ENCODE results near the gene TMEM250.

TMEM250 gene

DNA sequence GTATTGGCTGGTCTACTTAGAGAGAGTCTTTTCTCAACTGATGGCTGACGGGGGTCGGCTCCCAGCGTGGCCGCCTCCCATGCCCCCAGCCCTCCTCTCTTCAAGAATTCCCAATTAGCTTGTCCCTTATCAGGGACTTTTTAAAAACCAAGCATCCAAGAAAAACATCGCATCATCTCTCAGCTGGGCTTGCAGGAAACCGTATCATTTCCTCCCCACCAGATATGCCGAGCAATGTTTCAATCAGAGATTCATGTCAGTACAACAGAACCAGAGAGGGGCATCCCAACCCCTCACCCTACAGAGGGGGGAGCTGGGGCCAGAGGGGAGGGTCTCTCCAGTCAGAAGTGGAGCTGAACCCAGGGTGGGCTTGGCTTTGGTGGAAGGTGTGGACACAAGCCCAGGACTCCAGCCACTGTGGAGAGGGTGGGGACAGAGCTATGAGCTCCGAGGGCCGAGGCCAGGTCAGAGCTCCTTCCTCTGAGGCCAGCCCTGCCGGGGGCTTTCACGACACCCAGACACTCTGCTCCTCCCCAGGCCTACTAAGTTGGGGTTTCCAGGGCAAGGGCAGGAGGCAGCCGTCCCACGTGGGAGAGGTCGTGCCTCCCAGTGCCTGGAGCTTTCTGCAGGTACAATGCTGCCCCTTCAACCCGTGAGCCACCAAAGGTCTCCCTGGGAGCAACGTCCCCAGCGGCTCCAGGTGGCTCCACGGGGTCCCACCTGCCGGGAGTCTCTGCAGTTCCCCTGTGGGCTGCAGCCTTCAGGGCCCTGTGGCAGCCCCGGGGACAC is 39.0 kb upstream of the TMEM250 start:
- ChIA-PET CTCF (interaction anchor here (0.7 to 2.4 kb wide), 5 partner anchors 11 to 35 kb away, joined by 3 to 11 read pairs (median 3); no protein-coding TSS in a partner anchor), POLR2A (no interaction called here)
- TF ChIP-seq, protein P1, sequence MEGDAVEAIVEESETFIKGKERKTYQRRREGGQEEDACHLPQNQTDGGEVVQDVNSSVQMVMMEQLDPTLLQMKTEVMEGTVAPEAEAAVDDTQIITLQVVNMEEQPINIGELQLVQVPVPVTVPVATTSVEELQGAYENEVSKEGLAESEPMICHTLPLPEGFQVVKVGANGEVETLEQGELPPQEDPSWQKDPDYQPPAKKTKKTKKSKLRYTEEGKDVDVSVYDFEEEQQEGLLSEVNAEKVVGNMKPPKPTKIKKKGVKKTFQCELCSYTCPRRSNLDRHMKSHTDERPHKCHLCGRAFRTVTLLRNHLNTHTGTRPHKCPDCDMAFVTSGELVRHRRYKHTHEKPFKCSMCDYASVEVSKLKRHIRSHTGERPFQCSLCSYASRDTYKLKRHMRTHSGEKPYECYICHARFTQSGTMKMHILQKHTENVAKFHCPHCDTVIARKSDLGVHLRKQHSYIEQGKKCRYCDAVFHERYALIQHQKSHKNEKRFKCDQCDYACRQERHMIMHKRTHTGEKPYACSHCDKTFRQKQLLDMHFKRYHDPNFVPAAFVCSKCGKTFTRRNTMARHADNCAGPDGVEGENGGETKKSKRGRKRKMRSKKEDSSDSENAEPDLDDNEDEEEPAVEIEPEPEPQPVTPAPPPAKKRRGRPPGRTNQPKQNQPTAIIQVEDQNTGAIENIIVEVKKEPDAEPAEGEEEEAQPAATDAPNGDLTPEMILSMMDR (IDR thresholded peaks at IDR 0.05; ENCODE audit: insufficient read depth, low read length, missing control alignments): no peak
- H3K4me3 ChIP-seq (ENCODE audit: low read depth, low read length): no peak overlapping the region
- DNase-seq (ENCODE audit: low read depth, low spot score): no peak

DNA sequence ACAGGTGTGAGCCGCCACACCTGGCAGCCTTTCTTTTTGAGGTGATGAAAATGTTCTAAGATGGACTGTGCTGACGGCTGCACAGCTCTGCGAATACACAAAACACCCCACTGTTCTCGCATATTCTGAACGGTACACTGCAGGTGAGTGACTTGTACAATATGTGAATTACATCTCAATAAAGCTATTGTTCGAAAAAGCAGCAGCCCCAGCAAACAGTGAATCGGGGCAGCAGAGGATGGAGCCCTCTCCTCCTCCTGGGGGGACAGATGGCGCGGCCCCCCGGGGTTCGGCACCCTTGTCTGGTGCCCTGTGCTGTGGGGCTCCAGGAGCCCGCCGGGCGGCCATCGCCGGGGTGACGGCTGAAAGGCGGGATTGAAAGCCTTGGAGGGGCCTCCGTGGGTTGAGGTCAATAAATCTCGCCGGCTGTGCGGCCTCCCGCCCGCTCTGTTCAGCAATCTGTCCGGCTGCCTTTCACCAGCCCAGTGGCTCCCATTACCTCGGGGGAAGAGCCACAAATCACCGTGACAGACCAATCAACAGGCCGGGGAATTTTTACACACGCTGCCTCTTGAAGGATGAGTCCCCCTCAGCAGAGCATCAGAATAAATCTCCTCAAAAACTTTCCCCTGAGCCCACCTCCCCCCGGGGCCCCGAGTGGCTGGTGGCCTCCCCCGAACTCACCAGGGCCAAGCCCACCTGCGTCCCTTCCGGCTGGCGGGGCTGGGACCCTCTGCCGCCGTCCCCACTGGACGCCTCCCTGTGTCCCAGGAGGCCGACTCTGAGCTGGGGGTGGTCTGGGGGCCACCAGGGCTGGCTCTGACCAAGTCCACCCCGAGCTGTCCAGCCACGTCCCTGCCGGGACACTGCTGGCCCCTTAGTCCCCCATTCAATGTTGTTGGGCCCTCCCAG is 37.8 kb upstream of the TMEM250 start:
- no peak for DNase-seq (ENCODE audit: low read depth, low spot score)
- TF ChIP-seq, protein P1 (IDR thresholded peaks at IDR 0.05; ENCODE audit: insufficient read depth, low read length, missing control alignments): no peak
- no peak overlapping the region for H3K4me3 ChIP-seq (ENCODE audit: low read depth, low read length)
- CTCF ChIA-PET: interaction anchor here (0.7 to 2.4 kb wide), 4 partner anchors 14 to 127 kb away, joined by 3 to 11 read pairs (median 3); no protein-coding TSS in a partner anchor
- POLR2A ChIA-PET: no interaction called here

DNA sequence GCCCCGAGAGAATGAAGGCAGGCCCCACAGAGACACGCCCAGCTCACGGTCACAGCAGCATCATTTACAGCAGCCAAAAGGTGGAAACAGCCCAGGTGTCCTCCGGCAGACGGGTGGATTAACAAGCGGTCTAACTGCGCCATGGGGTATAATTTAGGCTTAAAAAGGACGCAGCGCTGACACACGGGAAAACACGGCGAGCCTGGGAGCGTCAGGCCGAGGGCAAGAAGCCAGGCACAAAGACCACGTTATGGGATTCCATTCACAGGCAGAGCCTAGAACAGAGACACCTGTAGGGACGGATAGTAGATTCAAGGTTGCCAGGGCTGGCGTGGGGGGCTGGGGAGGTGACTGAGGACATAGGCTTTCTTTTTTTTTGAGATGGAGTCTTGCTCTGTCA is 36.9 kb upstream of the TMEM250 start:
- TF ChIP-seq, protein P1 (IDR thresholded peaks at IDR 0.05; ENCODE audit: insufficient read depth, low read length, missing control alignments): no peak
- ChIA-PET CTCF (interaction anchor here (1.1 to 2.4 kb wide), 2 partner anchors 15 to 128 kb away, joined by 3 to 11 read pairs; no protein-coding TSS in a partner anchor), POLR2A (interaction anchor here (0.6 kb wide), 1 partner anchor 152 kb away, joined by 3 read pairs; no protein-coding TSS in a partner anchor)

DNA sequence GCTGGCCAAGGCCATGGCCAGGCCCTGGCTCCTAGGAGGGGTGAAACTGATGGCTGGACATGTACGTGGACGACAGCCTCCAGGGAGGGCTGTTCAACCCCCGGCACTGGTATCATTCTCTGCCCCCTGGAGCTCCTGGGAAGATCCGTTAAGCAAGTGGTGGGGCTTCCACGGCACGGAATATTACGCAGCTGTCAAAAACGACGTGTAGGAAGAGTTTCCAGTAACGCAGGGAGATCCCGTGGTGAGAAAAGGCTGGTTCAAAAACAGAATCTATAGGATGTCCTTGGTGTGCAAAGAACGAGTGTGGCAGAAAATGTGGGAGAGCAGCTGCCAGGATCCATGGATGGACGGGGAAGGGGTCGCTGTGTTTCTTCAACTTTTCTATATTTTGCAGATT is 36.3 kb upstream of the TMEM250 start:
- H3K4me3 ChIP-seq (ENCODE audit: low read depth, low read length): no peak overlapping the region
- no peak for DNase-seq (ENCODE audit: low read depth, low spot score)
- TF ChIP-seq, protein P1 (IDR thresholded peaks at IDR 0.05; ENCODE audit: insufficient read depth, low read length, missing control alignments): no peak
- ChIA-PET CTCF (no interaction called here), POLR2A (interaction anchor here (0.6 kb wide), 1 partner anchor 152 kb away, joined by 3 read pairs; no protein-coding TSS in a partner anchor)

More for the DNA sequence above, 36.9 kb upstream of the TMEM250 start:
- no peak overlapping the region for H3K4me3 ChIP-seq (ENCODE audit: low read depth, low read length)
- no peak for DNase-seq (ENCODE audit: low read depth, low spot score)

DNA sequence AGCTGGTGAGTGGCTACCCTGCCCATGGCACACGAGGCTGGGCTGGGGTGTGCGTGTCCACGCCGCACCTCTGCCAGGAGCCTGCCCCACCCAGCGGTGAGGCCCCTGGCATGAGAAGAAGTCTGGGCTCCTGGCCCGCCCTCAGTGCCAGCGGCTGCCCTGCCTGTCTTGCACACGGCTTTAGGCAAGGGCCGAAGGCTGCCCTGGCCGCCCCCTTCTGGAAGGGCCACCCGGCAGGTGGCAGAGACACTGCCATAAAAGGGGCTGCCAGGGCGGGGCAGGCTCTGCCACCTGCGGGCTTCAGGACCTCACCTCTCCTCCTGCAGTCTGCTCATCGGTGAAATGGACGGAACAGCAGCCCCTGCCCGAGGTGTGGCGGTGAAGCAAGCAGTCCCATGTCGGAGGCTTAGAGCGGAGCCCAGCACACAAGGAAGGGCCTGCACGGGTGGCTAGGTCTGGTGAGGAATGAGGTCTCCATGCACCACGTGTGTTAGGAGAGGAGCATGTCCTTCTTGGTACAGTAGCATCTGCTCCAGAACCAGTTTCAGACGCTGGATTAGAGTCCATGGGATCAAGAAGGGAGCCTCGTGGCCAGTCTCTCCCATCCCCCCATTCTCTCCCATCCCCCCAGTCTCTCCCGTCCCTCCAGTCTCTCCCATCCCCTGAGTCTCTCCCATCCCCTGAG is 34.8 kb upstream of the TMEM250 start:
- H3K4me3 ChIP-seq (ENCODE audit: low read depth, low read length): no peak overlapping the region
- no peak for DNase-seq (ENCODE audit: low read depth, low spot score)
- POLR2A ChIA-PET: no interaction called here
- CTCF ChIA-PET: no interaction called here
- TF ChIP-seq, protein P1 (IDR thresholded peaks at IDR 0.05; ENCODE audit: insufficient read depth, low read length, missing control alignments): no peak

All from AG04449 (cell line).